ENCODE data around the gene KDM4C.

The KDM4C gene

GRCh38 chr9:7150153-7150890 lies 392.5 kb downstream of the KDM4C start:
- no peak for DNase-seq
- no peaks in the 10 kb centered on the region for H3K36me3 ChIP-seq (replicated peaks)
- in situ Hi-C loops (cut with HindIII; ENCODE audit: low pct_ligation_motif_present, low sequenced_read_pairs), result no loop called here
- no peak overlapping the region for H3K27ac ChIP-seq
- H3K4me3 ChIP-seq (ENCODE audit: low read depth, low read length), result no peak overlapping the region
- H3K27me3 ChIP-seq (replicated peaks), result no peaks in the 10 kb centered on the region
- TF ChIP-seq, protein P1, sequence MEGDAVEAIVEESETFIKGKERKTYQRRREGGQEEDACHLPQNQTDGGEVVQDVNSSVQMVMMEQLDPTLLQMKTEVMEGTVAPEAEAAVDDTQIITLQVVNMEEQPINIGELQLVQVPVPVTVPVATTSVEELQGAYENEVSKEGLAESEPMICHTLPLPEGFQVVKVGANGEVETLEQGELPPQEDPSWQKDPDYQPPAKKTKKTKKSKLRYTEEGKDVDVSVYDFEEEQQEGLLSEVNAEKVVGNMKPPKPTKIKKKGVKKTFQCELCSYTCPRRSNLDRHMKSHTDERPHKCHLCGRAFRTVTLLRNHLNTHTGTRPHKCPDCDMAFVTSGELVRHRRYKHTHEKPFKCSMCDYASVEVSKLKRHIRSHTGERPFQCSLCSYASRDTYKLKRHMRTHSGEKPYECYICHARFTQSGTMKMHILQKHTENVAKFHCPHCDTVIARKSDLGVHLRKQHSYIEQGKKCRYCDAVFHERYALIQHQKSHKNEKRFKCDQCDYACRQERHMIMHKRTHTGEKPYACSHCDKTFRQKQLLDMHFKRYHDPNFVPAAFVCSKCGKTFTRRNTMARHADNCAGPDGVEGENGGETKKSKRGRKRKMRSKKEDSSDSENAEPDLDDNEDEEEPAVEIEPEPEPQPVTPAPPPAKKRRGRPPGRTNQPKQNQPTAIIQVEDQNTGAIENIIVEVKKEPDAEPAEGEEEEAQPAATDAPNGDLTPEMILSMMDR (IDR thresholded peaks at IDR 0.05; ENCODE audit: low read depth, low read length, missing control alignments), result no peak

GRCh38 chr9:7153134-7153533 lies 395.4 kb downstream of the KDM4C start:
- Histone ChIP-seq H3K4me3 (ENCODE audit: low read depth, low read length) (no peak overlapping the region), H3K27me3 (replicated peaks) (no peaks in the 10 kb centered on the region), H3K27ac (no peak overlapping the region), H3K36me3 (replicated peaks) (no peaks in the 10 kb centered on the region)
- in situ Hi-C loops (cut with HindIII; ENCODE audit: low pct_ligation_motif_present, low sequenced_read_pairs), result no loop called here
- TF ChIP-seq, protein P1 (IDR thresholded peaks at IDR 0.05; ENCODE audit: low read depth, low read length, missing control alignments), result no peak
- DNase-seq, result no peak

DNA sequence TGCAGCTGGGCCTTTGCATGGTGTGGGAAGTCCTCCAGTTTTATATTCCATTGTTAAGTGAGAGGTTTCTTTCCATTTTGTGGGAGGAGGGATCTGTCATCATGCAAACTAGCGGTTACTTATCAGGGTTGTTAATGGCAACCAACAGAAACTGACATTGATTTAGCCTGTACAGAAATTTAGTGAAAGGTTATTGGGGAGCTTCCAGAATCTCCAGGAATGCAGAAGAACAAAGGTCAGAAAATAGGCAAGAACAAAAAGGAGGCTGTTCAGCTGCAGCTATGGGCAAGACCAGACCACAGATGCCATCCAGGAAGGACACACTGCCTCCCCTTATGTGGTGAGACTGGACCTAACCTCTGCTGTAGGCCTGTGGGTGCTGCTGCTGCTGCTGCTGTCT lies 395.8 kb downstream of the KDM4C start:
- no peaks in the 10 kb centered on the region for H3K36me3 ChIP-seq (replicated peaks)
- TF ChIP-seq, protein P1 (IDR thresholded peaks at IDR 0.05; ENCODE audit: low read depth, low read length, missing control alignments), result no peak
- in situ Hi-C loops (cut with HindIII; ENCODE audit: low pct_ligation_motif_present, low sequenced_read_pairs), result no loop called here

GRCh38 chr9:7154003-7154619 lies 396.3 kb downstream of the KDM4C start:
- no peaks in the 10 kb centered on the region for H3K36me3 ChIP-seq (replicated peaks)
- in situ Hi-C loops (cut with HindIII; ENCODE audit: low pct_ligation_motif_present, low sequenced_read_pairs), result no loop called here
- H3K27ac ChIP-seq, result no peak overlapping the region
- TF ChIP-seq, protein P1 (IDR thresholded peaks at IDR 0.05; ENCODE audit: low read depth, low read length, missing control alignments), result no peak
- H3K4me3 ChIP-seq (ENCODE audit: low read depth, low read length), result no peak overlapping the region
- H3K27me3 ChIP-seq (replicated peaks), result no peaks in the 10 kb centered on the region
- no peak for DNase-seq

More for the DNA sequence above, 395.8 kb downstream of the KDM4C start:
- H3K27ac ChIP-seq, result no peak overlapping the region
- no peaks in the 10 kb centered on the region for H3K27me3 ChIP-seq (replicated peaks)
- H3K4me3 ChIP-seq (ENCODE audit: low read depth, low read length), result no peak overlapping the region
- DNase-seq, result no peak

DNA sequence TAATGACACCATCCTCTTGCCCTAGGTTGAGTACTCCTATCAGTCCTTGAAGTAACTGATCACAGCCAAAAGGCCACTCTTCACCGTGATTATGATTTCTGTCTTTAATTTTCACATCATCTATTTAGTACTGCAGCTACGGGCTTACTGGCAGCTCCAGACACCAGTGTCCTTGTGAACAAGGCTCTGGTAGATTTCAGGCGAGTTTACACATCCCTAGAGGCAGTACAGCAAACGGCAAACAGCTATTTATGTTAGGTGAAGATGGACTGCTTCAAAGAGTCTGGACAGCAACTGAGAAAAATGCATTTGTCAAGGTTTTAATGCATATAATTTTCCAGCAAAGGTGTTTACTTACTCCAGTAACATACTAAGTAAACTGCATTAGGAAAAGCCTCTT lies 396.9 kb downstream of the KDM4C start:
- DNase-seq, result no peak
- H3K4me3 ChIP-seq (ENCODE audit: low read depth, low read length), result no peak overlapping the region
- no peaks in the 10 kb centered on the region for H3K27me3 ChIP-seq (replicated peaks)
- in situ Hi-C loops (cut with HindIII; ENCODE audit: low pct_ligation_motif_present, low sequenced_read_pairs), result no loop called here
- TF ChIP-seq, protein P1 (IDR thresholded peaks at IDR 0.05; ENCODE audit: low read depth, low read length, missing control alignments), result no peak
- H3K36me3 ChIP-seq (replicated peaks), result no peaks in the 10 kb centered on the region
- H3K27ac ChIP-seq, result no peak overlapping the region

Measured in brain microvascular endothelial cell (primary cell).